HG02943 (cell line): Measurements from ENCODE around the gene PTPN3.
"Not testable (repeated sequence)": the region's sequence is repeated elsewhere in the genome, so short reads cannot be mapped to it uniquely, and the experiment has no call there.

ENCODE experiments used
- ATAC-seq: cut with Tn5 transposase; IDR thresholded peaks from one replicate; pipeline ENCODE4 v1.9.1; 2021; ENCODE audit warnings: mild to moderate bottlenecking, low read depth, moderate library complexity; ENCODE audit not compliant: unreplicated experiment

The PTPN3 gene

GRCh38 chr9:109403766-109404320 lies 94.3 kb downstream of the PTPN3 start:
- ATAC-seq = no peak

- ATAC-seq = no peak
These were observed 95.0 kb downstream of the PTPN3 start for GRCh38 chr9:109403116-109403515.

- no peak for ATAC-seq
These were observed 96.2 kb downstream of the PTPN3 start for GRCh38 chr9:109401990-109402318.

GRCh38 chr9:109401169-109401989 lies 96.7 kb downstream of the PTPN3 start:
- no peak for ATAC-seq

GRCh38 chr9:109399258-109399767 lies 98.8 kb downstream of the PTPN3 start:
- peak; percentile 57 for ATAC-seq

- no peak for ATAC-seq
These were observed 106.9 kb downstream of the PTPN3 start for GRCh38 chr9:109391176-109391575.

- no peak for ATAC-seq
These were observed 110.3 kb downstream of the PTPN3 start for GRCh38 chr9:109387856-109388255.

GRCh38 chr9:109387206-109387605 lies 110.9 kb downstream of the PTPN3 start:
- no peak for ATAC-seq

GRCh38 chr9:109385499-109385898 lies 112.6 kb downstream of the PTPN3 start:
- ATAC-seq = no peak

- ATAC-seq = no peak
These were observed 114.2 kb downstream of the PTPN3 start for GRCh38 chr9:109383947-109384346.

- ATAC-seq = no peak
These were observed 114.8 kb downstream of the PTPN3 start for GRCh38 chr9:109383356-109383755.

- no peak for ATAC-seq
These were observed 115.5 kb downstream of the PTPN3 start for GRCh38 chr9:109382585-109382984.

- ATAC-seq = no peak
These were observed 115.9 kb downstream of the PTPN3 start for GRCh38 chr9:109382182-109382581.

GRCh38 chr9:109381011-109381729 lies 116.9 kb downstream of the PTPN3 start:
- no peak for ATAC-seq

- ATAC-seq = no peak
These were observed 118.6 kb downstream of the PTPN3 start for GRCh38 chr9:109379513-109379912.

GRCh38 chr9:109378316-109378715 lies 119.8 kb downstream of the PTPN3 start:
- ATAC-seq = no peak

GRCh38 chr9:109372246-109372645 lies 125.9 kb downstream of the PTPN3 start:
- no peak for ATAC-seq

GRCh38 chr9:109371374-109371773 lies 126.7 kb downstream of the PTPN3 start:
- no peak for ATAC-seq

GRCh38 chr9:109369285-109369684 lies 128.8 kb downstream of the PTPN3 start:
- ATAC-seq = no peak

- ATAC-seq = no peak
These were observed 137.3 kb downstream of the PTPN3 start for GRCh38 chr9:109360771-109361170.

GRCh38 chr9:109358968-109359603 lies 139.0 kb downstream of the PTPN3 start:
- not testable (repeated sequence) for ATAC-seq
